Stimulated activated CD8-positive, alpha-beta memory T cell treated with anti-CD3 and anti-CD28 coated beads, Interleukin-12 subunit alpha, Interleukin-12 subunit beta, amount 100 ng/mL, for 1 hour (primary cell): ENCODE data around the gene ACER3.
"Not testable (repeated sequence)": the region's sequence is repeated elsewhere in the genome, so short reads cannot be mapped to it uniquely, and the experiment has no call there.

Source experiments
- DNase-seq: peaks from one replicate; pipeline ENCODE4 v3.0.0-alpha.2; 2020; ENCODE audit warnings: low read depth

Gene ACER3

GRCh38 chr11:76872959-76873827 is 12.5 kb downstream of the ACER3 start:
- no peak for DNase-seq

GRCh38 chr11:76878014-76878413 is 17.3 kb downstream of the ACER3 start:
- no peak for DNase-seq

GRCh38 chr11:76880314-76880713 is 19.6 kb downstream of the ACER3 start:
- no peak for DNase-seq

GRCh38 chr11:76880956-76881355 is 20.2 kb downstream of the ACER3 start:
- DNase-seq, result no peak

GRCh38 chr11:76885390-76886097 is 24.8 kb downstream of the ACER3 start:
- no peak for DNase-seq

- DNase-seq, result no peak
These were observed 28.3 kb downstream of the ACER3 start for GRCh38 chr11:76888989-76889388.

GRCh38 chr11:76889411-76889975 is 28.8 kb downstream of the ACER3 start:
- DNase-seq, result no peak

GRCh38 chr11:76890329-76890728 is 29.6 kb downstream of the ACER3 start:
- no peak for DNase-seq

GRCh38 chr11:76891285-76891684 is 30.6 kb downstream of the ACER3 start:
- DNase-seq, result no peak

- DNase-seq, result no peak
These were observed 31.1 kb downstream of the ACER3 start for GRCh38 chr11:76891793-76892192.

GRCh38 chr11:76892306-76892705 is 31.6 kb downstream of the ACER3 start:
- DNase-seq, result no peak

- DNase-seq, result no peak
These were observed 36.5 kb downstream of the ACER3 start for GRCh38 chr11:76897233-76897632.

GRCh38 chr11:76901144-76901543 is 40.4 kb downstream of the ACER3 start:
- DNase-seq, result no peak

- not testable (repeated sequence) for DNase-seq
These were observed 40.9 kb downstream of the ACER3 start for GRCh38 chr11:76901622-76902021.

GRCh38 chr11:76902121-76903014 is 41.6 kb downstream of the ACER3 start:
- DNase-seq, result no peak

- DNase-seq, result no peak
These were observed 42.6 kb downstream of the ACER3 start for GRCh38 chr11:76903325-76903724.

- DNase-seq, result no peak
These were observed 50.1 kb downstream of the ACER3 start for GRCh38 chr11:76910620-76911414.

GRCh38 chr11:76911415-76911808 is 50.7 kb downstream of the ACER3 start:
- no peak for DNase-seq

GRCh38 chr11:76916712-76917111 is 56.0 kb downstream of the ACER3 start:
- no peak for DNase-seq

GRCh38 chr11:76918941-76919386 is 58.2 kb downstream of the ACER3 start:
- DNase-seq, result no peak

GRCh38 chr11:76919467-76919866 is 58.7 kb downstream of the ACER3 start:
- DNase-seq, result no peak
